Prostate gland (tissue), 2 donors: Measurements from ENCODE around the gene RNF157. TPM values are rescaled to one million over a fixed set of nuclear protein-coding genes. Genes with fewer than 3 reads are reported as not detected.
A peak's percentile ranks its signal among the peaks of the same experiment; 100 is the strongest.

Experiments used
- DNase-seq: peaks from one replicate; pipeline ENCODE4 v3.0.0-alpha.2; 2019; ENCODE audit warnings: low spot score
- H3K27ac ChIP-seq, 2 donors: fragments of 200-600 bp; sonication (generic); 2 replicates each; pipeline ENCODE4 v1.5.1; 2017 to 2019
- H3K27me3 ChIP-seq: fragments of 200-600 bp; sonication (generic); replicated peaks from 2 replicates; pipeline ENCODE4 v1.5.1; 2019; ENCODE audit not compliant: insufficient read depth
- H3K36me3 ChIP-seq, 2 donors: fragments of 200-600 bp; sonication (generic); 1 replicate in 1 of 2; 2 replicates in 1 of 2; pipeline versions ENCODE4 v1.5.1 to v1.8.1; 2017 to 2019
- H3K4me1 ChIP-seq: fragments of 200-600 bp; sonication (generic); replicated peaks from 2 replicates; pipeline ENCODE4 v1.5.1; 2019
- H3K4me3 ChIP-seq, 2 donors: fragments of 200-600 bp; sonication (generic); 2 replicates each; pipeline ENCODE4 v1.5.1; 2017 to 2019
- H3K9me3 ChIP-seq: fragments of 200-600 bp; sonication (generic); 2 replicates; pipeline ENCODE4 v1.5.1; 2017
- POLR2A ChIP-seq: fragments of 450-650 bp; IDR thresholded peaks from one replicate; pipeline ENCODE4 v1.6.1; 2016; ENCODE audit warnings: antibody characterized with exemption, mild to moderate bottlenecking
- POLR2AphosphoS5 ChIP-seq: sonication (generic); formaldehyde crosslinking; IDR thresholded peaks from one replicate; pipeline ENCODE4 v1.6.1; 2017; ENCODE audit warnings: antibody characterized with exemption
- WGBS: methylation state at CpG from one replicate; pipeline ENCODE4 v1.1.5; 2018; 5-methylcytosine and 5-hydroxymethylcytosine counted together
- intact Hi-C: fragments of 100-400 bp; cut with DNase I; formaldehyde crosslinking; loops from one replicate; pipeline ENCODE4 v1.14.2; 2022
- total RNA-seq, 2 donors: library from RNA; depleted of rRNA; stranded (reverse); fragments of >200 nt; gene quantifications; one replicate each; pipeline ENCODE4 v1.1.0, GENCODE V29; 2016
- TF ChIP-seq, protein P1 (sequence below), 4 experiments: fragments of 200-600 bp in 2 of 4; fragments of 450-650 bp in 2 of 4; sonication (generic) in 2 of 4; IDR thresholded peaks; 1 replicate in 3 of 4; 2 replicates in 1 of 4; pipeline ENCODE4 v1.5.1; 2016 to 2019; ENCODE audit warnings: antibody characterized with exemption in 4 of 4, mild to moderate bottlenecking in 2 of 4, moderate library complexity in 2 of 4

Gene RNF157
- total RNA-seq, 2 donors from 2014 or later, result 1.6 to 47.5 TPM

- WGBS, result 14% methylated on average over 11 of the region's 11 CpGs
- H3K4me3 ChIP-seq, result no peak overlapping the region
- no peaks in the 10 kb centered on the region for H3K36me3 ChIP-seq
- peak; percentile 70 for TF ChIP-seq POLR2AphosphoS5
- TF ChIP-seq POLR2A, result no peak
- TF ChIP-seq, protein P1, sequence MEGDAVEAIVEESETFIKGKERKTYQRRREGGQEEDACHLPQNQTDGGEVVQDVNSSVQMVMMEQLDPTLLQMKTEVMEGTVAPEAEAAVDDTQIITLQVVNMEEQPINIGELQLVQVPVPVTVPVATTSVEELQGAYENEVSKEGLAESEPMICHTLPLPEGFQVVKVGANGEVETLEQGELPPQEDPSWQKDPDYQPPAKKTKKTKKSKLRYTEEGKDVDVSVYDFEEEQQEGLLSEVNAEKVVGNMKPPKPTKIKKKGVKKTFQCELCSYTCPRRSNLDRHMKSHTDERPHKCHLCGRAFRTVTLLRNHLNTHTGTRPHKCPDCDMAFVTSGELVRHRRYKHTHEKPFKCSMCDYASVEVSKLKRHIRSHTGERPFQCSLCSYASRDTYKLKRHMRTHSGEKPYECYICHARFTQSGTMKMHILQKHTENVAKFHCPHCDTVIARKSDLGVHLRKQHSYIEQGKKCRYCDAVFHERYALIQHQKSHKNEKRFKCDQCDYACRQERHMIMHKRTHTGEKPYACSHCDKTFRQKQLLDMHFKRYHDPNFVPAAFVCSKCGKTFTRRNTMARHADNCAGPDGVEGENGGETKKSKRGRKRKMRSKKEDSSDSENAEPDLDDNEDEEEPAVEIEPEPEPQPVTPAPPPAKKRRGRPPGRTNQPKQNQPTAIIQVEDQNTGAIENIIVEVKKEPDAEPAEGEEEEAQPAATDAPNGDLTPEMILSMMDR (IDR thresholded peaks at IDR 0.05), result peak; percentile 74 to 92 (median 90)
- H3K27ac ChIP-seq, result no peak overlapping the region
- intact Hi-C loops, result loop anchor here (2.0 to 5.0 kb wide), 2 partner anchors 60 to 97 kb away; no protein-coding TSS in a partner anchor
- H3K4me1 ChIP-seq, result no peaks in the 10 kb centered on the region
- DNase-seq, result peak; percentile 83
- H3K9me3 ChIP-seq, result no peaks in the 10 kb centered on the region
- H3K27me3 ChIP-seq, result no peaks in the 10 kb centered on the region
Observed at GRCh38 chr17:76182016-76182764, 58.1 kb downstream of the RNF157 start.

DNA sequence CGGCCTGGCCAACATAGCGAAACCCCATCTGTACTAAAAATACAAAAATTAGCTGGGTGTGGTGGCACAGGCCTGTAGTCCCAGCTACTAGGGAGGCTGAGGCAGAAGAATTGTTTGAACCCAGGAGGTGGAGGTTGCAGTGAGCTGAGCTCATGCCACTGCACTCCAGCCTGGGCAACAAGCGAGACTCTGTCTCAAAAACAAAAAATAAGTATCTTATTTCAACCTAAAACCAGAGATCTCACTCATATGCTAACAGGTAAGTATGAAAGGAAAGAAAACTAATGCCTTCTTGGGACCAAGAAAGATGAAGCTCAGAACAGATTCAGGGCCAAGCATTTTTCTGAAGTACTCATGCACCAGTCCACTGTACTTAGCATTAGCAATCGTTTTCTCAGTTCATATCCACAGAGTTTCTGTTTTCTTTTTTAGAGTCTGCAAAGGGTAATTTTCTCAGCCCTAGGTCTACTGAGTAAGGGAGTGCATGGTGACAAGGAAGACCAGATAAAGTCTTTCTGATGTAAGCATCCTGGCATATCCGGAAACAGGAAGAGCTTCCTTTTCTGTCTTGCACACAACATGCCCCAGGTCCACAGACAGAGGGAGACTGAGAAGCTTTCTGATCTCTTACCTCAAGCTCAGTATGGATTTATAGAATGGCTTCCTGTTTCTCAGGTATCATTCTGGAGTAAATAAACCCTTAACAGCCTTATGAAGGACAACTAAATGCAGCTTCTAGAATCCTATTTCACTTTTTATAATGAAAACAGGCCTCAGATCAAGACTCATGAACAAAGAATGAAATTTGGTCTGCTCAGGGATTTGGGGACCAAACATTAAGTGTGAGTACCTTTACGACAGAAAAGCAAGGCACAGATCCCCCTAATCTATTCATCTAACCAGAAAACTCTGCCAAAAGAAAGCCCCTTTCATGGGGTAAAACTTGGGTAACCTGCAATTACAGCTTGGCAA lies 60.5 kb downstream of the RNF157 start:
- Histone ChIP-seq H3K9me3 (no peaks in the 10 kb centered on the region), H3K27me3 (no peaks in the 10 kb centered on the region), H3K36me3 (no peaks in the 10 kb centered on the region), H3K27ac (no peak overlapping the region), H3K4me1 (no peaks in the 10 kb centered on the region), H3K4me3 (no peak overlapping the region)
- DNase-seq, result no peak
- intact Hi-C loops, result loop anchor here (5.0 kb wide), 1 partner anchor 57 kb away; no protein-coding TSS in a partner anchor
- no peak for TF ChIP-seq POLR2AphosphoS5
- TF ChIP-seq POLR2A, result no peak
- TF ChIP-seq, protein P1 (IDR thresholded peaks at IDR 0.05), result peak in 1 of 4 experiments; percentile 23
- 79% methylated on average over 6 of the region's 6 CpGs for WGBS

GRCh38 chr17:76178124-76178523 lies 62.2 kb downstream of the RNF157 start:
- Histone ChIP-seq H3K4me1 (no peaks in the 10 kb centered on the region), H3K4me3 (no peak overlapping the region), H3K36me3 (no peaks in the 10 kb centered on the region), H3K27ac (no peak overlapping the region), H3K9me3 (no peaks in the 10 kb centered on the region), H3K27me3 (no peaks in the 10 kb centered on the region)
- intact Hi-C loops, result no loop called here
- DNase-seq, result peak; percentile 46
- 60% methylated on average over 10 of the region's 10 CpGs for WGBS
- peak; percentile 30 for TF ChIP-seq POLR2AphosphoS5
- no peak for TF ChIP-seq POLR2A

GRCh38 chr17:76176701-76177574 lies 63.4 kb downstream of the RNF157 start:
- DNase-seq, result no peak
- Histone ChIP-seq H3K4me1 (no peaks in the 10 kb centered on the region), H3K27me3 (no peaks in the 10 kb centered on the region), H3K9me3 (no peaks in the 10 kb centered on the region), H3K36me3 (no peaks in the 10 kb centered on the region), H3K4me3 (no peak overlapping the region), H3K27ac (no peak overlapping the region)
- intact Hi-C loops, result no loop called here
- 85% methylated on average over 27 of the region's 34 CpGs for WGBS
- TF ChIP-seq, protein P1 (IDR thresholded peaks at IDR 0.05), result no peak
- TF ChIP-seq POLR2AphosphoS5 (no peak), POLR2A (no peak)
